DLD1 (cell line): ENCODE data around the gene FADS3.
"Not testable (repeated sequence)": the region's sequence is repeated elsewhere in the genome, so short reads cannot be mapped to it uniquely, and the experiment has no call there.

Experiments used
- in situ Hi-C: cut with HindIII; loops from 2 replicates; pipeline ENCODE4 v1.10.0; 2017; ENCODE audit warnings: low sequenced_read_pairs

Gene FADS3

GRCh38 chr11:61882879-61883278, 8.5 kb downstream of the FADS3 start:
- in situ Hi-C loops = no loop called here

- in situ Hi-C loops = not testable (repeated sequence)
Observed at GRCh38 chr11:61882267-61882666, 9.1 kb downstream of the FADS3 start.

GRCh38 chr11:61881397-61881796, 9.9 kb downstream of the FADS3 start:
- in situ Hi-C loops = no loop called here

- in situ Hi-C loops = no loop called here
Observed at GRCh38 chr11:61880454-61880853, 10.9 kb downstream of the FADS3 start.

GRCh38 chr11:61880031-61880430, 11.3 kb downstream of the FADS3 start:
- in situ Hi-C loops = no loop called here

GRCh38 chr11:61879152-61879551, 12.2 kb downstream of the FADS3 start:
- in situ Hi-C loops = no loop called here

GRCh38 chr11:61875698-61876097, 15.6 kb downstream of the FADS3 start:
- in situ Hi-C loops = no loop called here

GRCh38 chr11:61874853-61875252, 16.5 kb downstream of the FADS3 start:
- in situ Hi-C loops = no loop called here

- in situ Hi-C loops = no loop called here
Observed at GRCh38 chr11:61874377-61874809, 17.0 kb downstream of the FADS3 start.

- in situ Hi-C loops = no loop called here
Observed at GRCh38 chr11:61873588-61874376, 17.6 kb downstream of the FADS3 start.

GRCh38 chr11:61872935-61873565, 18.3 kb downstream of the FADS3 start:
- in situ Hi-C loops = no loop called here

- in situ Hi-C loops = no loop called here
Observed at GRCh38 chr11:61871158-61871597, 20.2 kb downstream of the FADS3 start.

- in situ Hi-C loops = no loop called here
Observed at GRCh38 chr11:61870541-61871031, 20.8 kb downstream of the FADS3 start.

GRCh38 chr11:61869708-61870451, 21.5 kb downstream of the FADS3 start:
- in situ Hi-C loops = no loop called here

- in situ Hi-C loops = no loop called here
Observed at GRCh38 chr11:61869429-61869707, 22.0 kb downstream of the FADS3 start.

GRCh38 chr11:61868571-61869428, 22.5 kb downstream of the FADS3 start:
- in situ Hi-C loops = no loop called here

- in situ Hi-C loops = no loop called here
Observed at GRCh38 chr11:61866958-61867343, 24.4 kb downstream of the FADS3 start.

GRCh38 chr11:61866231-61866957, 25.0 kb downstream of the FADS3 start:
- in situ Hi-C loops = no loop called here

- in situ Hi-C loops = no loop called here
Observed at GRCh38 chr11:61864814-61865775, 26.2 kb downstream of the FADS3 start.
